T-helper 2 cell treated with Interferon-gamma antibody and Interleukin-4, amounts not matched to agents 5 μg/mL and 100 μg/mL, for 36 hours (primary cell): ENCODE data around the gene CCDC73.

Experiments
- DNase-seq: peaks from one replicate; pipeline ENCODE4 v3.0.0; 2021; ENCODE audit warnings: low spot score
- H3K27ac Mint-ChIP-seq: one replicate; pipeline ENCODE4 v1.8.0; 2021; ENCODE audit warnings: mild to moderate bottlenecking, mixed read lengths
- H3K27me3 Mint-ChIP-seq: one replicate; pipeline ENCODE4 v1.8.0; 2021; ENCODE audit warnings: low read depth, mixed read lengths
- H3K36me3 Mint-ChIP-seq: one replicate; pipeline ENCODE4 v1.8.0; 2021; ENCODE audit warnings: low read depth, mixed read lengths
- H3K4me1 Mint-ChIP-seq: one replicate; pipeline ENCODE4 v1.8.0; 2021; ENCODE audit warnings: low read depth, mixed read lengths
- H3K4me3 Mint-ChIP-seq: one replicate; pipeline ENCODE4 v1.8.0; 2022; ENCODE audit warnings: mild to moderate bottlenecking, moderate library complexity, mixed read lengths
- H3K9me3 Mint-ChIP-seq: one replicate; pipeline ENCODE4 v1.8.0; 2021; ENCODE audit warnings: mixed read lengths

The CCDC73 gene

GRCh38 chr11:32794439-32794838 lies at the start of gene CCDC73:
TSS of gene CCDC73 (minus strand) at chr11:32794662. CDS start at chr11:32760243, 34,419 bp downstream.
- Mint-ChIP-seq H3K27ac (no peak within 1 kb of the TSS), H3K36me3 (no peaks in the 10 kb centered on the region), H3K4me1 (peaks cover 4% of the 10 kb centered on the region), H3K4me3 (no peak within 1 kb of the TSS), H3K9me3 (no peaks in the 10 kb centered on the region), H3K27me3 (peaks cover 15% of the 10 kb centered on the region)
- DNase-seq: no peak

GRCh38 chr11:32843544-32843943 lies 49.1 kb upstream of the CCDC73 start:
- Mint-ChIP-seq H3K27me3 (no peaks in the 10 kb centered on the region), H3K9me3 (no peaks in the 10 kb centered on the region), H3K4me3 (no peak overlapping the region), H3K27ac (no peak overlapping the region), H3K36me3 (no peaks in the 10 kb centered on the region), H3K4me1 (no peaks in the 10 kb centered on the region)
- no peak for DNase-seq

GRCh38 chr11:32840587-32840986 lies 46.1 kb upstream of the CCDC73 start:
- no peak for DNase-seq
- H3K4me1 Mint-ChIP-seq: no peaks in the 10 kb centered on the region
- H3K36me3 Mint-ChIP-seq: no peaks in the 10 kb centered on the region
- no peak overlapping the region for H3K4me3 Mint-ChIP-seq
- no peak overlapping the region for H3K27ac Mint-ChIP-seq
- H3K27me3 Mint-ChIP-seq: peaks cover 3% of the 10 kb centered on the region
- H3K9me3 Mint-ChIP-seq: no peaks in the 10 kb centered on the region

- no peak overlapping the region for H3K27ac Mint-ChIP-seq
- H3K4me1 Mint-ChIP-seq: no peaks in the 10 kb centered on the region
- no peaks in the 10 kb centered on the region for H3K36me3 Mint-ChIP-seq
- DNase-seq: no peak
- no peaks in the 10 kb centered on the region for H3K9me3 Mint-ChIP-seq
- H3K27me3 Mint-ChIP-seq: peaks cover 3% of the 10 kb centered on the region
- no peak overlapping the region for H3K4me3 Mint-ChIP-seq
These were observed 44.8 kb upstream of the CCDC73 start for GRCh38 chr11:32839308-32839707.

- peaks cover 6% of the 10 kb centered on the region for H3K27me3 Mint-ChIP-seq
- H3K9me3 Mint-ChIP-seq: no peaks in the 10 kb centered on the region
- DNase-seq: no peak
- no peaks in the 10 kb centered on the region for H3K36me3 Mint-ChIP-seq
- no peak overlapping the region for H3K27ac Mint-ChIP-seq
- H3K4me1 Mint-ChIP-seq: no peaks in the 10 kb centered on the region
- H3K4me3 Mint-ChIP-seq: no peak overlapping the region
These were observed 44.2 kb upstream of the CCDC73 start for GRCh38 chr11:32838505-32839274.

GRCh38 chr11:32836946-32837345 lies 42.5 kb upstream of the CCDC73 start:
- no peaks in the 10 kb centered on the region for H3K36me3 Mint-ChIP-seq
- no peaks in the 10 kb centered on the region for H3K9me3 Mint-ChIP-seq
- no peak overlapping the region for H3K4me3 Mint-ChIP-seq
- H3K27ac Mint-ChIP-seq: no peak overlapping the region
- no peaks in the 10 kb centered on the region for H3K4me1 Mint-ChIP-seq
- H3K27me3 Mint-ChIP-seq: peaks cover 6% of the 10 kb centered on the region
- DNase-seq: no peak

GRCh38 chr11:32833921-32834320 lies 39.5 kb upstream of the CCDC73 start:
- Mint-ChIP-seq H3K9me3 (no peaks in the 10 kb centered on the region), H3K4me3 (no peak overlapping the region), H3K27ac (no peak overlapping the region), H3K4me1 (peaks cover 11% of the 10 kb centered on the region), H3K36me3 (no peaks in the 10 kb centered on the region), H3K27me3 (peaks cover 24% of the 10 kb centered on the region)
- DNase-seq: no peak

GRCh38 chr11:32831221-32831620 lies 36.8 kb upstream of the CCDC73 start:
- no peak overlapping the region for H3K27ac Mint-ChIP-seq
- H3K4me1 Mint-ChIP-seq: peaks cover 14% of the 10 kb centered on the region
- DNase-seq: no peak
- no peaks in the 10 kb centered on the region for H3K36me3 Mint-ChIP-seq
- H3K4me3 Mint-ChIP-seq: peak overlapping the region; percentile 63
- H3K9me3 Mint-ChIP-seq: no peaks in the 10 kb centered on the region
- H3K27me3 Mint-ChIP-seq: peaks cover 27% of the 10 kb centered on the region

GRCh38 chr11:32830796-32831195 lies 36.3 kb upstream of the CCDC73 start:
- no peaks in the 10 kb centered on the region for H3K36me3 Mint-ChIP-seq
- peaks cover 14% of the 10 kb centered on the region for H3K4me1 Mint-ChIP-seq
- peak overlapping the region; percentile 16 for H3K27ac Mint-ChIP-seq
- peak overlapping the region; percentile 63 for H3K4me3 Mint-ChIP-seq
- no peak for DNase-seq
- peaks cover 27% of the 10 kb centered on the region for H3K27me3 Mint-ChIP-seq
- H3K9me3 Mint-ChIP-seq: no peaks in the 10 kb centered on the region

- H3K27ac Mint-ChIP-seq: peak overlapping the region; percentile 36
- no peaks in the 10 kb centered on the region for H3K9me3 Mint-ChIP-seq
- H3K27me3 Mint-ChIP-seq: peaks cover 27% of the 10 kb centered on the region
- H3K36me3 Mint-ChIP-seq: no peaks in the 10 kb centered on the region
- peak overlapping the region; percentile 63 for H3K4me3 Mint-ChIP-seq
- DNase-seq: no peak
- peaks cover 14% of the 10 kb centered on the region for H3K4me1 Mint-ChIP-seq
These were observed 35.9 kb upstream of the CCDC73 start for GRCh38 chr11:32830413-32830738.

- Mint-ChIP-seq H3K4me1 (peaks cover 14% of the 10 kb centered on the region), H3K9me3 (no peaks in the 10 kb centered on the region), H3K27me3 (peaks cover 27% of the 10 kb centered on the region), H3K27ac (peak within 1 kb of the TSS; percentile 79), H3K4me3 (peak within 1 kb of the TSS; percentile 93), H3K36me3 (no peaks in the 10 kb centered on the region)
- DNase-seq: peak; percentile 64
These were observed 35.4 kb upstream of the CCDC73 start, which contains the start of gene PRRG4 for GRCh38 chr11:32829680-32830412. TSS of gene PRRG4 (plus strand) at chr11:32829927. CDS start at chr11:32830530, 603 bp downstream.

- Mint-ChIP-seq H3K4me3 (peak overlapping the region; percentile 93), H3K36me3 (no peaks in the 10 kb centered on the region), H3K4me1 (peaks cover 14% of the 10 kb centered on the region), H3K27ac (peak overlapping the region; percentile 79), H3K27me3 (peaks cover 27% of the 10 kb centered on the region), H3K9me3 (no peaks in the 10 kb centered on the region)
- DNase-seq: no peak
These were observed 34.8 kb upstream of the CCDC73 start for GRCh38 chr11:32829157-32829679.

- no peak for DNase-seq
- H3K4me3 Mint-ChIP-seq: no peak overlapping the region
- H3K36me3 Mint-ChIP-seq: no peaks in the 10 kb centered on the region
- peaks cover 14% of the 10 kb centered on the region for H3K4me1 Mint-ChIP-seq
- H3K27me3 Mint-ChIP-seq: peaks cover 24% of the 10 kb centered on the region
- no peak overlapping the region for H3K27ac Mint-ChIP-seq
- H3K9me3 Mint-ChIP-seq: no peaks in the 10 kb centered on the region
These were observed 32.8 kb upstream of the CCDC73 start for GRCh38 chr11:32827276-32827675.

GRCh38 chr11:32826113-32826512 lies 31.7 kb upstream of the CCDC73 start:
- Mint-ChIP-seq H3K36me3 (no peaks in the 10 kb centered on the region), H3K27me3 (peaks cover 19% of the 10 kb centered on the region), H3K27ac (no peak overlapping the region), H3K4me1 (peaks cover 18% of the 10 kb centered on the region), H3K4me3 (no peak overlapping the region), H3K9me3 (no peaks in the 10 kb centered on the region)
- DNase-seq: no peak
